Epithelial cell of esophagus (primary cell): Measurements from ENCODE around the gene CRYBA4.
A peak's percentile ranks its signal among the peaks of the same experiment; 100 is the strongest.
"Not testable (repeated sequence)": the region's sequence is repeated elsewhere in the genome, so short reads cannot be mapped to it uniquely, and the experiment has no call there.

Source experiments
- DNase-seq: peaks from one replicate; pipeline ENCODE4 v3.0.0; 2010; ENCODE audit warnings: low read depth
- H3K4me3 ChIP-seq: 2 replicates; pipeline ENCODE4 v1.5.1; 2011; ENCODE audit warnings: mild to moderate bottlenecking, low read length, control low read depth
- CTCF ChIP-seq: IDR thresholded peaks from 2 replicates; pipeline ENCODE4 v1.5.1; 2011; ENCODE audit warnings: low read depth, mild to moderate bottlenecking, low read length, control low read depth, inconsistent platforms; ENCODE audit not compliant: insufficient read depth; ENCODE audit errors: missing control alignments

Gene CRYBA4

DNA sequence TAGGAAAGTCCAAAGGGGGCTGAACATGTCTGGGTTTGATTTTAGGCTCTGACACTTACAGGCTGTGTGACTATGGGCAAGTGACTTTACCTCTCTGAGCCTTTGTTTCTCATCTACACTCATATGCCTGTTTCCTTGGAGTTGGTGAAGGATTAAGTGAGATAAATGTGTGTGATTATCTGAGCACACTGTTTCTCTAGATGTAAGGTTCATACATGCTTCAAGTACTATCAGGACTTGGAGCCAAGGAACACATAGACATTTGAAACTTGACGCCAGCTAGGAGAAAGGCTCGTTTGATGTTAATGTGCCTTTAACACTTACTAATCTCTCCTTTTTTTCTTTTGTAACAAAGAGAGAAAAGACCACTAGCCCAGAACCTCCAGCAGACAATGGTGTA lies 13.6 kb upstream of the CRYBA4 start:
- no peak for DNase-seq
- no peak for TF ChIP-seq CTCF
- no peak overlapping the region for H3K4me3 ChIP-seq

GRCh38 chr22:26609287-26609686 lies 12.5 kb upstream of the CRYBA4 start:
- DNase-seq: no peak
- no peak for TF ChIP-seq CTCF
- no peak overlapping the region for H3K4me3 ChIP-seq

GRCh38 chr22:26610072-26610958 lies 11.4 kb upstream of the CRYBA4 start:
- H3K4me3 ChIP-seq: no peak overlapping the region
- TF ChIP-seq CTCF: no peak
- peak; percentile 64 for DNase-seq

DNA sequence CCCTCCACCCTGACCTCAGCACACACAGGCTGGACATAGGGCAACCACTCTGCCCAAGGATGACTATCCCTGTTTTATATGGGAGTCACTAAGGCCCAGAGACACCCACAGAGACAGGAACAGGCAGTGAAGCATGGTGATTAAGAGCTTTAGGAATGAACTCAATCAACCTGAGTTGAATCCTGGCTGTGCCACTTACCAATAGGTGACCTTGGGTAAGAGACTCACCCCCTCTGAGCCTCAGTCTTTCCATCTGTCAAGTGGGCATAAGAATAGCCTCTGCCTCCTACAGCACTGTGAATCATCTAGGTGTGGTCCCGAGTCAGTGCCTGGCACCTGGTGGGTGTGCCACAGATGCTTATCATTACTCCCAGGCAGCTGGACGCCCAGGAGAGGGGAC lies 10.8 kb upstream of the CRYBA4 start:
- H3K4me3 ChIP-seq: no peak overlapping the region
- no peak for TF ChIP-seq CTCF
- no peak for DNase-seq

DNA sequence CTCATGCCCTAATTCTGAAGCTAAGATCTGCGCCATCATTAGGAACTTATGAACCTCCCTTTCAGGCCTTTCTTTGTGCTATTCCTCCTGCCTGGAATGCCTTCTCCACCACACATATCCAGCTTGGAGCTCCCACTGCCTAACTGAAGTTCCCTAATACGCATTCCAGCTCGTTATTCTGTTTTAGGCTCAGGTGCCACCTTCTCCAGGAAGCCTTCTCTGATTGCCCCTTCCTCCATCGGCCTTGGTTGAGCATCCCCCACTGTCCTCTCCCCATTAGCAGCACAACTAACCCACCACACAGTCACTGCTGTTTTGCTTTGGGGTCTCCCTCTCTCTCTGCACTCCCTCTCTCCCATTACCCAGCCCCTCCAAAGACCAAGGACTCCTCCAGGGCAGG lies 9.1 kb upstream of the CRYBA4 start:
- DNase-seq: no peak
- no peak for TF ChIP-seq CTCF
- H3K4me3 ChIP-seq: no peak overlapping the region

- DNase-seq, H3K4me3 ChIP-seq: not testable (repeated sequence)
These were observed 8.0 kb upstream of the CRYBA4 start for GRCh38 chr22:26613753-26614152.

DNA sequence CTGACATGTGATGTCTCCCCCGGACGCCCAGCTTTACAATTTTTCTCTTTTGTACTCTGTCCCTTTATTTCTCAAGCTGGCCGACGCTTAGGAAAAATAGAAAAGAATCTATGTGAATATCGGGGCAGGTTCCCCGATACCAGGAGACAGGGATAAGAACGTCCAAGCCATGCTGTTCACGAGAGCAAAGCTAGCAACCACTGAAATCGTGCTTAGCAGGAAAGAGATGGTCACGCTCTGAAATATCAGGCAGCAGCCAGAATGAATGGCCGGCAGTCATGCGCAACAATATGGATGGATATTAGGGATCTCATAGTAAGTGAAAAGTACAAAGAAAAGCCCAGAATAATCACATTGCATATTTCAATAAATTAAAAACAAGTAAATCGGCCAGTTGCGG lies 7.4 kb upstream of the CRYBA4 start:
- H3K4me3 ChIP-seq: no peak overlapping the region
- no peak for DNase-seq
- no peak for TF ChIP-seq CTCF
